Ovary (tissue), 9 donors: Measurements from ENCODE around the gene HLCS. TPM values are rescaled to one million over a fixed set of nuclear protein-coding genes. Genes with fewer than 3 reads are reported as not detected.

ENCODE experiments used
- DNase-seq, 5 donors: peaks; one replicate each; pipeline ENCODE4 v3.0.0-alpha.2; 2019 to 2020
- H3K27ac ChIP-seq, 2 donors: fragments of 200-600 bp; one replicate each; pipeline versions ENCODE4 v1.5.1 to v1.8.0; 2019 to 2022
- H3K27me3 ChIP-seq: fragments of 200-600 bp; one replicate; pipeline ENCODE4 v1.8.0; 2022
- H3K36me3 ChIP-seq: fragments of 200-600 bp; sonication (generic); one replicate; pipeline ENCODE4 v1.5.1; 2019
- H3K4me1 ChIP-seq: one replicate; pipeline ENCODE4 v1.8.1; 2013; ENCODE audit warnings: mild to moderate bottlenecking, moderate library complexity; ENCODE audit not compliant: insufficient read depth
- H3K4me3 ChIP-seq: fragments of 200-600 bp; sonication (generic); one replicate; pipeline ENCODE4 v1.5.1; 2017
- H3K9me3 ChIP-seq, 2 donors: fragments of 200-600 bp in 1 of 2; sonication (generic) in 1 of 2; one replicate each; pipeline versions ENCODE4 v1.5.1 to v1.8.1; 2013 to 2019; ENCODE audit warnings: mild to moderate bottlenecking in 1 of 2, moderate library complexity in 1 of 2
- EP300 ChIP-seq: sonication (generic); formaldehyde crosslinking; IDR thresholded peaks from one replicate; pipeline ENCODE4 v1.6.1; 2017; ENCODE audit warnings: antibody characterized with exemption
- POLR2A ChIP-seq: fragments of 450-650 bp; IDR thresholded peaks from one replicate; pipeline ENCODE4 v1.6.1; 2017; ENCODE audit warnings: antibody characterized with exemption, mild to moderate bottlenecking, moderate library complexity
- WGBS, 3 donors: extraction: QIAGEN DNeasy Blood & Tissue Kit in 1 of 3; methylation state at CpG; one replicate each; pipeline versions ENCODE4 v1.1.5 to v1.1.7; 2013 to 2017; 5-methylcytosine and 5-hydroxymethylcytosine counted together
- intact Hi-C, 4 donors: fragments of 100-400 bp; cut with DNase I; formaldehyde crosslinking; loops; one replicate each; pipeline versions ENCODE4 v1.11.0 to v1.15.1; 2022 to 2023
- polyA plus RNA-seq, 2 donors: library from polyadenylated mRNA; stranded (reverse); fragments of 200-250 nt in 1 of 2; fragments of 350-450 nt in 1 of 2; fragmentation: Illumina TruSeq in 1 of 2; extraction: RNeasy Lipid Tissue Mini Kit (QIAGEN cat#74804) in 1 of 2; gene quantifications; one replicate each; pipeline ENCODE4 v1.2.3, GENCODE V29; 2013 to 2014
- total RNA-seq, 7 donors: library from RNA; depleted of rRNA in 2 of 7; stranded (reverse); fragments of >200 nt in 2 of 7; fragmentation: NEBNext Ultra II Directional in 3 of 7; extraction: Animal tissue kit (Norgen Biotek cat#: 25700) in 3 of 7; gene quantifications; one replicate each; pipeline versions ENCODE4 v1.1.0 to v1.2.4, GENCODE V29; 2016 to 2023
- TF ChIP-seq, protein P1 (sequence below), 3 donors: fragments of 450-650 bp in 2 of 3; fragments of 200-600 bp in 1 of 3; IDR thresholded peaks; one replicate each; pipeline versions ENCODE4 v1.5.1 to v1.8.0; 2016 to 2022; ENCODE audit warnings: antibody characterized with exemption in 3 of 3, mild to moderate bottlenecking in 1 of 3
- donor health status: DM: no; HTN: no; CAD: no; lungs with moderate emphysema.
- donor health status: DM: no; HTN: no; CAD: no.
- donor health status: Bipolar disorder and iron deficiency.
- donor health status: DM: yes; HTN: yes; CAD: no.
- donor health status: DM: no; HTN: no; CAD: no.
- donor health status: DM: yes; HTN: yes; CAD: no.

Gene HLCS
- total and polyA plus RNA-seq, 9 donors, result 4.0 to 20.3 (median 12.4) TPM

DNA sequence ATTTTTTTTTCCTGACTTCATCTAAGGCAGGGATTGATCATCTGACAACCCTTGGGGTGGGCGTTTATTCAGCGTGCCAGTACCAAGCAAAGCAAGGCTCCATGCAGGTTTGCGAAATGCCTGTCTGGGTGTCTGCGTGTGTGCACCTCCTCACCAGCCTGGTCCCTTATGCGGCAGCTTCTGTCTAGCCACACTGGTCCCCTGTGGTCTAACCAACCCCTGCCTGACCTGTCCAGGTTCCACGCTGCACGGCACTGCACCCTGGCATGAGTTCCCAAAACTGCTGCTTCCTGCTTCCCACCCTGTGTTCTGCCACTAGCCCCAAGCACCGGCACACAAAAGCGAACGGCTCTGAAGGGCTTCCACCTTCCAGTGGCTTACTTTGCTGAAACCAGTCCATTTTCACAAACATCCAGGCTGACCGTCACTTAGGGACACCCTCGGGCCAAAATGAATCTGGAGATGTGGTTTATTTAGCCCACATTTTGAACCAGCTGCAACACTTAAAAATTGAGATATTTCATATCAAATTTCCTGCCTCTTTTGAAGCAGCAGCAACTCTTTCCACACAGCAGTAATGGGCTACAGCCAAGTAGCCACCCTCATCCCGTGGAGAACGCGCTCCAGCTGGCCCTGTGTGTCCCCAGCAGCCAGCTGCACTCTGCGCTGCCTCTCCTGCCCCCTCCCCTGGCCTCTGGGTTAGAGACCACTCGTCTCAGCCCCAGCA, 55.7 kb downstream of the HLCS start:
- H3K27ac ChIP-seq, result no peak overlapping the region
- intact Hi-C loops, result no loop called here
- TF ChIP-seq, protein P1, sequence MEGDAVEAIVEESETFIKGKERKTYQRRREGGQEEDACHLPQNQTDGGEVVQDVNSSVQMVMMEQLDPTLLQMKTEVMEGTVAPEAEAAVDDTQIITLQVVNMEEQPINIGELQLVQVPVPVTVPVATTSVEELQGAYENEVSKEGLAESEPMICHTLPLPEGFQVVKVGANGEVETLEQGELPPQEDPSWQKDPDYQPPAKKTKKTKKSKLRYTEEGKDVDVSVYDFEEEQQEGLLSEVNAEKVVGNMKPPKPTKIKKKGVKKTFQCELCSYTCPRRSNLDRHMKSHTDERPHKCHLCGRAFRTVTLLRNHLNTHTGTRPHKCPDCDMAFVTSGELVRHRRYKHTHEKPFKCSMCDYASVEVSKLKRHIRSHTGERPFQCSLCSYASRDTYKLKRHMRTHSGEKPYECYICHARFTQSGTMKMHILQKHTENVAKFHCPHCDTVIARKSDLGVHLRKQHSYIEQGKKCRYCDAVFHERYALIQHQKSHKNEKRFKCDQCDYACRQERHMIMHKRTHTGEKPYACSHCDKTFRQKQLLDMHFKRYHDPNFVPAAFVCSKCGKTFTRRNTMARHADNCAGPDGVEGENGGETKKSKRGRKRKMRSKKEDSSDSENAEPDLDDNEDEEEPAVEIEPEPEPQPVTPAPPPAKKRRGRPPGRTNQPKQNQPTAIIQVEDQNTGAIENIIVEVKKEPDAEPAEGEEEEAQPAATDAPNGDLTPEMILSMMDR (IDR thresholded peaks at IDR 0.05), result no peak
- TF ChIP-seq POLR2A, result no peak
- no peak for TF ChIP-seq EP300

DNA sequence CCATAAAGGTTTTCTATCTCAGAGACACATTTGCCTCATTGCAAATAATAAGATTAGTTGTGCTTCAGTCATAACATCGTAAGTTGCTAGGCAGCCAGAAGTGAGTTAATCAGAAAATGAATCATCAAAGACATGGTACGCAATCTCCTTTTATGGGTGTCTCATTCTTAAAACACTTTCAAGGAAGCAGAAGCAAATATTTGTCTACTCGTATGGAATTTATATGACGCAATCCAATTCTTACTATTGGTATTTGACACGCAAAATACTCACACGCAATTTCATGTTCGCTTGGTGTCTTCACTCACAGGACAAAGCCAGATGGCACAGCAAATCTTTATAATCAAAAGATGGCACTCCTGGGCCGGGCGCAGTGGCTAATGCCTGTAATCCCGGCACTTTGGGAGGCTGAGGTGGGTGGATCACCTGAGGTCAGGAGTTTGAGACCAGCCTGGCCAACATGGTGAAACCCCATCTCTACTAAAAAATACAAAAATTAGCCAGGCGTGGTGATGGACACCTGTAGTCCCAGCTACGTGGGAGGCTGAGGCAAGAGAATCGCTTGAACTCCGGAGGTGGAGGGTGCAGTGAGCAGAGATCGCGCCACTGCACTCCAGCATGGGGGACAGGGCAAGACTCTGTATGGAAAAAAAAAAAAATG, 56.4 kb downstream of the HLCS start:
- H3K9me3 ChIP-seq, result no peaks in the 10 kb centered on the region
- intact Hi-C loops, result no loop called here
- H3K27me3 ChIP-seq, result no peaks in the 10 kb centered on the region
- no peak overlapping the region for H3K27ac ChIP-seq
- DNase-seq, result no peak
- WGBS, 3 donors, result 94 to 95% (median 95%) methylated on average over 16 of the region's 16 CpGs
- no peaks in the 10 kb centered on the region for H3K36me3 ChIP-seq
- peaks cover 1% of the 10 kb centered on the region for H3K4me1 ChIP-seq
- no peak for TF ChIP-seq EP300
- TF ChIP-seq, protein P1 (IDR thresholded peaks at IDR 0.05), result no peak
- TF ChIP-seq POLR2A, result no peak
- no peak overlapping the region for H3K4me3 ChIP-seq

More for the DNA sequence above, 55.7 kb downstream of the HLCS start:
- 38 to 45% (median 44%) methylated on average over 17 of the region's 17 CpGs for WGBS, 3 donors
- Histone ChIP-seq H3K4me1 (peaks cover 3% of the 10 kb centered on the region), H3K36me3 (no peaks in the 10 kb centered on the region), H3K27me3 (no peaks in the 10 kb centered on the region), H3K9me3 (no peaks in the 10 kb centered on the region), H3K4me3 (no peak overlapping the region)
- DNase-seq, result no peak

DNA sequence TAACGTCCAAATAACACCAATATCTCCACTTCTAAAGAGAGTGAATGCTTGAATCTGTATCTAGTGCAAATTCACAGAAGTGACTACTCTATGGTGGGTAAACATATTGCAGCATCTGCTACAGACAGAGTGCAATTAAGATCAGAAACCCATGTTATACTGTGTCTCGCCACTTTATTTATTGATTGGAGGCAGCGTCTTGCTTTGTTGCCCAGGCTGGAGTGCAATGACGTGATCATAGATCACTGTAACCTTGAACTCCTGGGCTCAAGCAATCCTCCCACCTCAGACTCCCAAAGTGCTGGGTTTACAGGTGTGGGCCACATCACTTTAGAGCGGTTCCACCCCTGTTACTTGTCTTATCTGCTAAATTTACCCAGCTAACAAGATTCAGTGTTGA, 57.0 kb downstream of the HLCS start:
- H3K36me3 ChIP-seq, result no peaks in the 10 kb centered on the region
- WGBS, 3 donors, result 76 to 85% (median 84%) methylated on average over 5 of the region's 5 CpGs
- DNase-seq, result no peak
- no peak overlapping the region for H3K4me3 ChIP-seq
- intact Hi-C loops, result no loop called here
- H3K4me1 ChIP-seq, result peaks cover 1% of the 10 kb centered on the region
- H3K27ac ChIP-seq, result no peak overlapping the region
- H3K27me3 ChIP-seq, result no peaks in the 10 kb centered on the region
- H3K9me3 ChIP-seq, result no peaks in the 10 kb centered on the region
- TF ChIP-seq, protein P1 (IDR thresholded peaks at IDR 0.05), result no peak
- TF ChIP-seq EP300, result no peak
- TF ChIP-seq POLR2A, result no peak

DNA sequence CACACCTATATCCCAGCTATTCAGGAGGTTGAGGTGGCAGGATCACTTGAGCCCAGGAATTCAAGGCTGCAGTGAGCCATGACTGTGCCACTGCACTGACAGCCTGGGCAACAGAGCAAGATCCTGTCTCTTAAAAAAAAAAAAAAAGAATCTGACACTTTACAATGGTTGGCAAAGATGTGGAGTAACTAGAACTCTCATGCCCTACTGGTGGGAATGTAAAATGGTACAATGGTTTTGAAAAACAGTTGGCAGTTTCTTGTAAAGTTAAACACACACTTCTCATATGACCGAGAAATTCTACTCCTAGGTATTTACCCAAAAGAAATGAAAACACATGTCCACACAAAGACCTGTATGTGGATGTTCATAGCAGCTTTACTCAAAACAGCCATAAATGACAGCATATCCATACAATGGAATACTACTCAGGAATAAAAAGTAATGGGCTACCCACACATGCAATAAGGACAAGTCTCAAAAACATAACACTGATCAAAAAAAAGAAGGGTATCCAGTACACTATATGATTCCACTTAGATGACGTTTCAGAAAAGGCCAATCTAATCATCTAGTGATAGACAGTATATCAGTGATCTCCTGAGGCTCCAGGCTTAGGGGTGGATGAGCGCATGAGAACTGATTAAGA, 58.1 kb downstream of the HLCS start:
- intact Hi-C loops, result no loop called here
- TF ChIP-seq, protein P1 (IDR thresholded peaks at IDR 0.05), result no peak
- no peak for TF ChIP-seq EP300
- TF ChIP-seq POLR2A, result no peak
- Histone ChIP-seq H3K27ac (no peak overlapping the region), H3K36me3 (no peaks in the 10 kb centered on the region), H3K27me3 (no peaks in the 10 kb centered on the region), H3K9me3 (no peaks in the 10 kb centered on the region), H3K4me3 (no peak overlapping the region), H3K4me1 (peaks cover 1% of the 10 kb centered on the region)
- WGBS, 3 donors, result 80 to 99% (median 96%) methylated on average over 3 of the region's 3 CpGs
- DNase-seq, result no peak
